HepG2 (cell line): ENCODE results near the gene P4HB. TPM values are rescaled to one million over a fixed set of nuclear protein-coding genes. Genes with fewer than 3 reads are reported as not detected.
A peak's percentile ranks its signal among the peaks of the same experiment; 100 is the strongest.

Source experiments
- ATAC-seq: fragments of 200-7000 bp; cut with Tn5 transposase; 3 replicates; pipeline ENCODE4 v1.9.1; 2020; ENCODE audit warnings: mild to moderate bottlenecking, moderate library complexity
- BruUV-seq: library from RNA; stranded (reverse); fragments of 400-500 nt; replicated peaks from 2 replicates; lab custom pipeline; 2021; lab: Mats Ljungman, UMichigan
- CTCF ChIA-PET: fragments of 300-600 bp; formaldehyde crosslinking; extraction: SDS; loops from one replicate; lab custom pipeline; 2021; ENCODE audit warnings: low total read pairs, inconsistent platforms, low intra/inter-chr PET ratio; lab: Yijun Ruan, JAX
- POLR2A ChIA-PET: fragments of 350-600 bp; sonication (Branson Sonifier 250); formaldehyde crosslinking; loops from one replicate; lab custom pipeline; 2020; ENCODE audit warnings: antibody characterized with exemption, inconsistent platforms; lab: Yijun Ruan, JAX
- DNase-seq: peaks from one replicate; pipeline ENCODE4 v3.0.0-alpha.2; 2015; ENCODE audit warnings: low spot score
- FAIRE-seq: peaks from 3 replicates; lab custom pipeline; 2011; peaks lifted over from hg19 to GRCh38; lab: Jason Lieb, UNC
- H2AFZ ChIP-seq: one replicate; pipeline ENCODE4 v1.6.1; 2011; ENCODE audit warnings: low read length, inconsistent platforms
- H3K27ac ChIP-seq: fragments of 300-600 bp; 3 replicates; pipeline ENCODE4 v1.8.0; 2011; ENCODE audit warnings: mixed run types, mild to moderate bottlenecking, mixed read lengths, low read length, inconsistent platforms; ENCODE audit not compliant: insufficient read depth; ENCODE audit errors: extremely low read length
- H3K27me3 ChIP-seq, 2 experiments: fragments of 200-600 bp in 1 of 2; 2 replicates in 1 of 2; 3 replicates in 1 of 2; pipeline versions ENCODE4 v1.6.0 to v1.8.0; 2011; ENCODE audit warnings: low read length in 2 of 2, mild to moderate bottlenecking in 2 of 2, moderate library complexity in 2 of 2, inconsistent platforms in 1 of 2; ENCODE audit not compliant: insufficient read depth in 2 of 2, control insufficient read depth in 1 of 2
- H3K36me3 ChIP-seq, 2 experiments: fragments of 200-600 bp in 1 of 2; replicated peaks in 1 of 2; 2 replicates in 1 of 2; 3 replicates in 1 of 2; pipeline versions ENCODE4 v1.5.1 to v1.8.0; 2011; ENCODE audit warnings: low read length in 2 of 2, inconsistent platforms in 1 of 2; ENCODE audit not compliant: insufficient read depth in 2 of 2, control insufficient read depth in 1 of 2
- H3K4me1 ChIP-seq: 2 replicates; pipeline ENCODE4 v1.5.1; 2012; ENCODE audit warnings: low read length, inconsistent platforms; ENCODE audit not compliant: insufficient read depth
- H3K4me2 ChIP-seq: 2 replicates; pipeline ENCODE4 v1.6.0; 2011; ENCODE audit warnings: low read depth, low read length, inconsistent platforms
- H3K4me3 ChIP-seq, 3 experiments: fragments of 200-600 bp in 1 of 3; sonication (generic), shearing (Covaris generic) in 1 of 3; replicated peaks in 1 of 3; 2 replicates each; pipeline ENCODE4 v1.5.1; 2011 to 2016; ENCODE audit warnings: low read length in 3 of 3, inconsistent platforms in 2 of 3, low read depth in 2 of 3, mild to moderate bottlenecking in 2 of 3, control low read depth in 1 of 3, mixed read lengths in 1 of 3; ENCODE audit not compliant: insufficient read depth in 1 of 3
- H3K79me2 ChIP-seq: one replicate; pipeline ENCODE4 v1.6.1; 2011; ENCODE audit warnings: low read length, inconsistent platforms; ENCODE audit not compliant: insufficient read depth
- H3K9ac ChIP-seq: 2 replicates; pipeline ENCODE4 v1.6.0; 2011; ENCODE audit warnings: mild to moderate bottlenecking, low read depth, low read length, inconsistent platforms; ENCODE audit not compliant: insufficient read depth
- H3K9me3 ChIP-seq: 2 replicates; pipeline ENCODE4 v1.5.1; 2012; ENCODE audit warnings: mild to moderate bottlenecking, low read length
- H4K20me1 ChIP-seq: 2 replicates; pipeline ENCODE4 v1.6.0; 2011; ENCODE audit warnings: inconsistent platforms, mild to moderate bottlenecking, low read length, moderate library complexity; ENCODE audit not compliant: insufficient read depth
- AGO2 ChIP-seq: fragments of 200-400 bp; formaldehyde crosslinking; optimal IDR thresholded peaks from 2 replicates; pipeline ENCODE3; 2017; ENCODE audit warnings: mild to moderate bottlenecking, low read depth, low read length, moderate library complexity
- ARID4A ChIP-seq: sonication (generic); formaldehyde crosslinking; IDR thresholded peaks from 2 replicates; pipeline ENCODE4 v1.5.0; 2020; ENCODE audit warnings: mild to moderate bottlenecking, missing genetic modification reagents, borderline replicate concordance
- CHD2 ChIP-seq: IDR thresholded peaks from 2 replicates; pipeline ENCODE4 v1.6.1; 2011; ENCODE audit warnings: low read depth, low read length, improper control_type of control experiment
- MAX ChIP-seq: IDR thresholded peaks from 2 replicates; pipeline ENCODE4 v1.6.1; 2012; ENCODE audit warnings: inconsistent platforms
- POLR2AphosphoS2 ChIP-seq: IDR thresholded peaks from 2 replicates; pipeline ENCODE4 v1.6.1; 2011; ENCODE audit warnings: low read depth, low read length, improper control_type of control experiment
- POLR2G ChIP-seq: fragments of 200-400 bp; formaldehyde crosslinking; IDR thresholded peaks from 2 replicates; pipeline ENCODE4 v1.6.1; 2018; ENCODE audit warnings: mild to moderate bottlenecking, low read depth, low read length, moderate library complexity
- RBM22 ChIP-seq: fragments of 200-400 bp; formaldehyde crosslinking; optimal IDR thresholded peaks from 2 replicates; pipeline ENCODE3; 2017; ENCODE audit warnings: mild to moderate bottlenecking, low read length, moderate library complexity
- TCF12 ChIP-seq, 2 experiments: fragments of 450-650 bp in 1 of 2; sonication (generic) in 1 of 2; formaldehyde crosslinking in 1 of 2; IDR thresholded peaks; 2 replicates each; pipeline versions ENCODE4 v1.6.1 to v1.8.0; 2017 to 2022; ENCODE audit warnings: antibody characterized with exemption in 1 of 2, mild to moderate bottlenecking in 1 of 2, missing genetic modification reagents in 1 of 2, moderate library complexity in 1 of 2
- ZBTB33 ChIP-seq: sonication (generic); formaldehyde crosslinking; IDR thresholded peaks from 2 replicates; pipeline ENCODE4 v1.4.0; 2020; ENCODE audit warnings: missing genetic modification reagents
- ZNF788 ChIP-seq: sonication (generic); formaldehyde crosslinking; IDR thresholded peaks from 2 replicates; pipeline ENCODE4 v1.5.0; 2020; ENCODE audit warnings: mild to moderate bottlenecking, missing genetic modification reagents, borderline replicate concordance
- WGBS: methylation state at CpG from one replicate; pipeline ENCODE4 v1.1.6; 2017; ENCODE audit warnings: low lambda C conversion rate; 5-methylcytosine and 5-hydroxymethylcytosine counted together
- in situ Hi-C: cut with HindIII; loops from 2 replicates; pipeline ENCODE4 v1.10.0; 2017; ENCODE audit warnings: low pct_unique_long_range_greater_than_20kb; ENCODE audit not compliant: extremely low pct_ligation_motif_present
- intact Hi-C: fragments of 100-400 bp; cut with micrococcal nuclease; formaldehyde crosslinking; loops from one replicate; pipeline ENCODE4 v1.10.0; 2022; ENCODE audit not compliant: unreplicated experiment
- polyA plus RNA-seq, 8 experiments: library from polyadenylated mRNA; depleted of rRNA in 3 of 8; stranded (reverse) in 7 of 8; unstranded in 1 of 8; fragments of >200 nt; fragmentation: Illumina TruSeq in 4 of 8; extraction: Trizol in 4 of 8; gene quantifications; 2 replicates each; pipeline versions ENCODE4 v1.2.1 to v1.2.3, GENCODE V29; 2011 to 2016; ENCODE audit warnings: low read depth in 4 of 8, missing spikeins in 1 of 8, mixed read lengths in 1 of 8; ENCODE audit not compliant: insufficient read depth in 1 of 8
- total RNA-seq, 5 experiments: library from RNA; depleted of rRNA; stranded (reverse); fragments of >200 nt; fragmentation: Illumina TruSeq; extraction: Trizol; gene quantifications; 2 replicates each; pipeline ENCODE4 v1.2.3, GENCODE V29; 2016; ENCODE audit warnings: low read depth in 1 of 5

P4HB gene
- total and polyA plus RNA-seq, 2 of the 13 experiments (the other 11 are each of a cell fraction or from before 2014, with no cell fraction given) = 185 to 782 TPM

GRCh38 chr17:81905993-81906392 is 45.7 kb upstream of the P4HB start:
- ATAC-seq = no peak
- TF ChIP-seq AGO2 (peak; percentile 7), POLR2G (peak; percentile 47), CHD2 (no peak)
- BruUV-seq = no TSS peak
- intact Hi-C loops = no loop called here
- H3K4me2 ChIP-seq = no peak overlapping the region
- peaks cover 47 to 57% of the 10 kb centered on the region in 2 experiments for H3K36me3 ChIP-seq
- peaks cover 14% of the 10 kb centered on the region; the same call in 1 of the 2 replicates for H4K20me1 ChIP-seq
- in situ Hi-C loops = no loop called here
- CTCF ChIA-PET = no interaction called here
- H3K9me3 ChIP-seq = no peaks in the 10 kb centered on the region
- no peaks in the 10 kb centered on the region; a peak in 1 of 5 replicates for H3K27me3 ChIP-seq
- H3K9ac ChIP-seq = no peak overlapping the region
- H3K27ac ChIP-seq = no peak overlapping the region
- peaks cover 33% of the 10 kb centered on the region for H3K79me2 ChIP-seq
- DNase-seq = no peak
- H3K4me1 ChIP-seq = peaks cover 41% of the 10 kb centered on the region
- POLR2A ChIA-PET = interaction anchor here (1.5 to 2.0 kb wide), 2 partner anchors 14 to 19 kb away, joined by 3 to 5 read pairs; partner anchors contain the start of genes ALYREF and ANAPC11
- H2AFZ ChIP-seq = no peak overlapping the region
- no peak for FAIRE-seq
- WGBS = 94% methylated on average over 8 of the region's 10 CpGs
- H3K4me3 ChIP-seq = no peak overlapping the region

- in situ Hi-C loops (no loop called here), intact Hi-C loops (no loop called here)
- H3K27me3 ChIP-seq = no peaks in the 10 kb centered on the region
- no peaks in the 10 kb centered on the region for H3K9me3 ChIP-seq
- peaks cover 29% of the 10 kb centered on the region for H3K79me2 ChIP-seq
- 95% methylated on average over 10 of the region's 16 CpGs for WGBS
- BruUV-seq = no TSS peak
- DNase-seq (no peak), ATAC-seq (no peak), FAIRE-seq (no peak)
- peaks cover 14% of the 10 kb centered on the region; the same call in 1 of the 2 replicates for H4K20me1 ChIP-seq
- H3K4me1 ChIP-seq = peaks cover 46% of the 10 kb centered on the region
- peaks cover 47 to 57% of the 10 kb centered on the region in 2 experiments for H3K36me3 ChIP-seq
- H2AFZ ChIP-seq = no peak overlapping the region
- no peak overlapping the region for H3K9ac ChIP-seq
- POLR2A ChIA-PET = interaction anchor here (0.9 to 1.5 kb wide), 2 partner anchors 13 to 21 kb away, joined by 3 read pairs; partner anchors contain the start of genes ALYREF and ANAPC11
- H3K4me2 ChIP-seq = no peak overlapping the region
- CTCF ChIA-PET = no interaction called here
- H3K27ac ChIP-seq = no peak overlapping the region
- no peak overlapping the region for H3K4me3 ChIP-seq
- TF ChIP-seq ZBTB33 (peak; percentile 55; the same call in 1 of the 2 replicates), TCF12 (IDR thresholded peaks at IDR 0.05) (no peak), TCF12 (CRISPR knock-in tag; IDR thresholded peaks at IDR 0.05) (no peak), POLR2G (peak; percentile 19; the same call in 1 of the 2 replicates), ARID4A (peak; percentile 25; the same call in 1 of the 2 replicates), ZNF788 (CRISPR knock-in tag) (no peak), MAX (peak; percentile 11; the same call in 1 of the 2 replicates), AGO2 (peak; percentile 7), RBM22 (peak; percentile 58), POLR2AphosphoS2 (0 out of 2 replicates have a peak, but pooled peaks have one; percentile 42)
Observed at GRCh38 chr17:81905424-81905875, 45.1 kb upstream of the P4HB start.
